ENCODE measurements around the gene TULP4.
A peak's percentile ranks its signal among the peaks of the same experiment; 100 is the strongest.
"Not testable (repeated sequence)": the region's sequence is repeated elsewhere in the genome, so short reads cannot be mapped to it uniquely, and the experiment has no call there.

Gene TULP4

GRCh38 chr6:158470023-158470422 lies 157.8 kb downstream of the TULP4 start:
- not testable (repeated sequence) for H4K12ac ChIP-seq (ENCODE audit: low read depth, low read length); H3K4me3 ChIP-seq (ENCODE audit: low read depth, low read length); H3K9me3 ChIP-seq (ENCODE audit: insufficient read depth, low read depth, low read length); H3K14ac ChIP-seq (ENCODE audit: low read length); H3K4me2 ChIP-seq (ENCODE audit: low read length); H3K79me2 ChIP-seq (ENCODE audit: control insufficient read depth, insufficient read depth, low read length, poor library complexity); H3K27me3 ChIP-seq (ENCODE audit: insufficient read depth, low read length); H4K8ac ChIP-seq (ENCODE audit: low read depth, low read length); H2BK5ac ChIP-seq (ENCODE audit: low read depth, low read length, poor library complexity); H2AK5ac ChIP-seq (ENCODE audit: low read length); H3K23ac ChIP-seq (ENCODE audit: low read length); H2BK120ac ChIP-seq (ENCODE audit: insufficient read depth, low read length, poor library complexity); H4K91ac ChIP-seq (ENCODE audit: low read depth, low read length); H3K27ac ChIP-seq (ENCODE audit: low read depth, low read length); H2AFZ ChIP-seq (ENCODE audit: insufficient read depth, low read length, poor library complexity); H3K79me1 ChIP-seq (ENCODE audit: low read length); H3K4ac ChIP-seq (ENCODE audit: low read depth, low read length); H3K4me1 ChIP-seq (ENCODE audit: control insufficient read depth in 1 of 2, insufficient read depth in 2 of 2, low read length in 2 of 2); H3K36me3 ChIP-seq (ENCODE audit: control insufficient read depth in 1 of 2, insufficient read depth in 2 of 2, low read length in 2 of 2); H3K18ac ChIP-seq (ENCODE audit: low read length); H3K9ac ChIP-seq (ENCODE audit: low read length); DNase-seq; H2BK12ac ChIP-seq (ENCODE audit: low read length)
- WGBS (ENCODE audit: extremely low coverage, insufficient coverage, insufficient read length): no CpG with 5 or more reads among the region's 18 CpGs

GRCh38 chr6:158471339-158471738 lies 159.1 kb downstream of the TULP4 start:
- H4K12ac ChIP-seq (ENCODE audit: low read depth, low read length): no peak overlapping the region
- H3K27me3 ChIP-seq (ENCODE audit: insufficient read depth, low read length): no peaks in the 10 kb centered on the region
- H2AFZ ChIP-seq (ENCODE audit: insufficient read depth, low read length, poor library complexity): no peak overlapping the region
- no peaks in the 10 kb centered on the region for H3K79me1 ChIP-seq (ENCODE audit: low read length)
- no peak overlapping the region for H3K4me3 ChIP-seq (ENCODE audit: low read depth, low read length)
- H3K4ac ChIP-seq (ENCODE audit: low read depth, low read length): no peak overlapping the region
- no peak overlapping the region for H2AK5ac ChIP-seq (ENCODE audit: low read length)
- no peak overlapping the region for H3K4me2 ChIP-seq (ENCODE audit: low read length)
- H3K9me3 ChIP-seq (ENCODE audit: insufficient read depth, low read depth, low read length): peaks cover under 1% of the 10 kb centered on the region
- no peaks in the 10 kb centered on the region for H3K79me2 ChIP-seq (ENCODE audit: control insufficient read depth, insufficient read depth, low read length, poor library complexity)
- no peak overlapping the region for H2BK12ac ChIP-seq (ENCODE audit: low read length)
- no peak overlapping the region for H3K23ac ChIP-seq (ENCODE audit: low read length)
- H3K27ac ChIP-seq (ENCODE audit: low read depth, low read length): no peak overlapping the region
- H3K36me3 ChIP-seq (ENCODE audit: control insufficient read depth in 1 of 2, insufficient read depth in 2 of 2, low read length in 2 of 2): peaks cover 4 to 8% of the 10 kb centered on the region in 2 experiments
- no peak overlapping the region for H3K18ac ChIP-seq (ENCODE audit: low read length)
- H3K4me1 ChIP-seq (ENCODE audit: control insufficient read depth in 1 of 2, insufficient read depth in 2 of 2, low read length in 2 of 2): peaks cover 0 to 5% of the 10 kb centered on the region in 2 experiments
- no peak overlapping the region for H2BK5ac ChIP-seq (ENCODE audit: low read depth, low read length, poor library complexity)
- H4K8ac ChIP-seq (ENCODE audit: low read depth, low read length): no peak overlapping the region
- H2BK120ac ChIP-seq (ENCODE audit: insufficient read depth, low read length, poor library complexity): no peak overlapping the region
- WGBS (ENCODE audit: extremely low coverage, insufficient coverage, insufficient read length): no CpG with 5 or more reads among the region's 3 CpGs
- no peak for DNase-seq
- H4K91ac ChIP-seq (ENCODE audit: low read depth, low read length): no peak overlapping the region
- no peak overlapping the region for H3K14ac ChIP-seq (ENCODE audit: low read length)
- H3K9ac ChIP-seq (ENCODE audit: low read length): no peak overlapping the region

GRCh38 chr6:158472447-158472846 lies 160.2 kb downstream of the TULP4 start:
- Histone ChIP-seq H2AFZ (ENCODE audit: insufficient read depth, low read length, poor library complexity) (no peak overlapping the region), H3K18ac (ENCODE audit: low read length) (no peak overlapping the region), H3K27ac (ENCODE audit: low read depth, low read length) (no peak overlapping the region), H2BK5ac (ENCODE audit: low read depth, low read length, poor library complexity) (no peak overlapping the region), H3K23ac (ENCODE audit: low read length) (no peak overlapping the region), H3K9me3 (ENCODE audit: insufficient read depth, low read depth, low read length) (peaks cover 1% of the 10 kb centered on the region), H3K4ac (ENCODE audit: low read depth, low read length) (no peak overlapping the region), H4K12ac (ENCODE audit: low read depth, low read length) (no peak overlapping the region), H4K91ac (ENCODE audit: low read depth, low read length) (no peak overlapping the region), H3K4me1 (ENCODE audit: control insufficient read depth in 1 of 2, insufficient read depth in 2 of 2, low read length in 2 of 2) (peaks cover 0 to 5% of the 10 kb centered on the region in 2 experiments), H4K8ac (ENCODE audit: low read depth, low read length) (no peak overlapping the region), H3K4me2 (ENCODE audit: low read length) (no peak overlapping the region), H3K36me3 (ENCODE audit: control insufficient read depth in 1 of 2, insufficient read depth in 2 of 2, low read length in 2 of 2) (peaks cover 6 to 9% of the 10 kb centered on the region in 2 experiments), H2BK12ac (ENCODE audit: low read length) (no peak overlapping the region), H3K27me3 (ENCODE audit: insufficient read depth, low read length) (no peaks in the 10 kb centered on the region), H2BK120ac (ENCODE audit: insufficient read depth, low read length, poor library complexity) (no peak overlapping the region), H2AK5ac (ENCODE audit: low read length) (no peak overlapping the region), H3K79me2 (ENCODE audit: control insufficient read depth, insufficient read depth, low read length, poor library complexity) (no peaks in the 10 kb centered on the region), H3K79me1 (ENCODE audit: low read length) (no peaks in the 10 kb centered on the region), H3K9ac (ENCODE audit: low read length) (no peak overlapping the region), H3K14ac (ENCODE audit: low read length) (no peak overlapping the region), H3K4me3 (ENCODE audit: low read depth, low read length) (no peak overlapping the region)
- WGBS (ENCODE audit: extremely low coverage, insufficient coverage, insufficient read length): no CpG with 5 or more reads among the region's 5 CpGs
- DNase-seq: no peak

GRCh38 chr6:158474961-158475343 lies 162.7 kb downstream of the TULP4 start:
- H3K36me3 ChIP-seq (ENCODE audit: control insufficient read depth in 1 of 2, insufficient read depth in 2 of 2, low read length in 2 of 2): peaks cover 13 to 14% of the 10 kb centered on the region in 2 experiments
- no peak overlapping the region for H3K23ac ChIP-seq (ENCODE audit: low read length)
- peaks cover 0 to 5% of the 10 kb centered on the region in 2 experiments for H3K4me1 ChIP-seq (ENCODE audit: control insufficient read depth in 1 of 2, insufficient read depth in 2 of 2, low read length in 2 of 2)
- peaks cover 3% of the 10 kb centered on the region for H3K9me3 ChIP-seq (ENCODE audit: insufficient read depth, low read depth, low read length)
- H3K4me2 ChIP-seq (ENCODE audit: low read length): peak overlapping the region; percentile 7
- no peak overlapping the region for H2AFZ ChIP-seq (ENCODE audit: insufficient read depth, low read length, poor library complexity)
- no peak overlapping the region for H3K14ac ChIP-seq (ENCODE audit: low read length)
- no peaks in the 10 kb centered on the region for H3K79me1 ChIP-seq (ENCODE audit: low read length)
- H2BK5ac ChIP-seq (ENCODE audit: low read depth, low read length, poor library complexity): no peak overlapping the region
- WGBS (ENCODE audit: extremely low coverage, insufficient coverage, insufficient read length): no CpG with 5 or more reads among the region's 5 CpGs
- no peak overlapping the region for H3K9ac ChIP-seq (ENCODE audit: low read length)
- H2BK12ac ChIP-seq (ENCODE audit: low read length): no peak overlapping the region
- H3K4me3 ChIP-seq (ENCODE audit: low read depth, low read length): no peak overlapping the region
- no peak overlapping the region for H3K4ac ChIP-seq (ENCODE audit: low read depth, low read length)
- H3K27me3 ChIP-seq (ENCODE audit: insufficient read depth, low read length): no peaks in the 10 kb centered on the region
- H3K27ac ChIP-seq (ENCODE audit: low read depth, low read length): no peak overlapping the region
- no peaks in the 10 kb centered on the region for H3K79me2 ChIP-seq (ENCODE audit: control insufficient read depth, insufficient read depth, low read length, poor library complexity)
- H2BK120ac ChIP-seq (ENCODE audit: insufficient read depth, low read length, poor library complexity): no peak overlapping the region
- no peak overlapping the region for H4K8ac ChIP-seq (ENCODE audit: low read depth, low read length)
- no peak for DNase-seq
- H2AK5ac ChIP-seq (ENCODE audit: low read length): no peak overlapping the region
- no peak overlapping the region for H4K12ac ChIP-seq (ENCODE audit: low read depth, low read length)
- H3K18ac ChIP-seq (ENCODE audit: low read length): no peak overlapping the region
- H4K91ac ChIP-seq (ENCODE audit: low read depth, low read length): no peak overlapping the region
